Right ventricle myocardium superior (tissue), 1 donor: Measurements from ENCODE around the gene TMEM94. TPM values are rescaled to one million over a fixed set of nuclear protein-coding genes. Genes with fewer than 3 reads are reported as not detected.

Source experiments
- ATAC-seq: fragments of 200-7000 bp; cut with Tn5 transposase; one replicate; pipeline ENCODE4 v1.9.1; 2020; ENCODE audit warnings: mild to moderate bottlenecking; ENCODE audit not compliant: poor library complexity
- DNase-seq: peaks from one replicate; pipeline ENCODE4 v3.0.0-alpha.2; 2020
- intact Hi-C: fragments of 100-400 bp; cut with DNase I; formaldehyde crosslinking; loops from one replicate; pipeline ENCODE4 v1.11.2; 2022
- microRNA-seq: library from miRNA; unstranded; fragments of <30 nt; microRNA quantifications from one replicate; pipeline ENCODE4 v1.2.0, GENCODE V29; 2020
- total RNA-seq: library from RNA; stranded (reverse); fragmentation: NEBNext Ultra II Directional; extraction: Animal tissue kit (Norgen Biotek cat#: 25700); gene quantifications from one replicate; pipeline ENCODE4 v1.2.1, GENCODE V29; 2021
- donor health status: DM: no; HTN: yes; CAD: no; lungs with severe emphysema.

Gene TMEM94
- total RNA-seq, 1 donor from 2014 or later = 38.0 TPM

DNA sequence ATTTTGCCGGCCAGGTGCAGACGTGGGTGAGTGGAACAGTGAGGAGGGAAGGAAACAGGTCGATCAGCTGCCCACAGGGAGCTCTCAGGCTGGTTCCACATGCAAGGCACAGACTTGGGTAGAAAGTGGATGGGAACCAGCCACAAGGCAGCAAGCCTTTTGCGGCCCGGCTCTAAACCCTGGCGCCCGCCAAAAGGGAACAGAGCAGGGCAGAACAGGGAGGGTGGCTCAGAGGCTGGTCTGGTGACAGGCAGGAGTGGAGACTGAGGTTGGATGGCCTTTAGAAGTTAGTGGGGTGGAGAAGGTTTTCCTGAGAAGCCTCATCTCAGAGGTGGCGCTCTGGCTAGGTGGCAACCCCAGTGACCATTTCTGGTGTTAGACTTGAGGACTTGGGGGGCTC is 79.4 kb downstream of the TMEM94 start:
- intact Hi-C loops = no loop called here
- no peak for ATAC-seq
- DNase-seq = no peak

DNA sequence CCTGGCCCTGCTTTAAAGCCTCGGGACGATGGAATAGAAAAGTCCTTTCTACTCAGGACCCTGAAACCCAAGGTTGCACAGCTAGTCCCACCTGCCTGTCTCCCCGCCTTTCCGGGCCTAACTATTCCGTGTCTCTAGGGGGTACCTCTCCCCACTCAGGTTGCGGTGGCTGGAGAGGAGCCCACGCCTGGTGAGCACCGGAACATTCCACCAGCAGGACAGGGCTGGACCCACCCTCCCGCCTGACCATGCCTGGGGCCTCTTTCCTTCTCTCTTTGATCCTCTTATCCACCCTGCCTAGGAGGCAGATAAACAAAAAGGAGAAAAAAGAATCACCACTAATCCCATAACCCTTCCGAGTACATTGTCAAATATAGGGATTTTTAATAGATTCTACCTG is 79.9 kb downstream of the TMEM94 start:
- no peak for ATAC-seq
- intact Hi-C loops = no loop called here

DNA sequence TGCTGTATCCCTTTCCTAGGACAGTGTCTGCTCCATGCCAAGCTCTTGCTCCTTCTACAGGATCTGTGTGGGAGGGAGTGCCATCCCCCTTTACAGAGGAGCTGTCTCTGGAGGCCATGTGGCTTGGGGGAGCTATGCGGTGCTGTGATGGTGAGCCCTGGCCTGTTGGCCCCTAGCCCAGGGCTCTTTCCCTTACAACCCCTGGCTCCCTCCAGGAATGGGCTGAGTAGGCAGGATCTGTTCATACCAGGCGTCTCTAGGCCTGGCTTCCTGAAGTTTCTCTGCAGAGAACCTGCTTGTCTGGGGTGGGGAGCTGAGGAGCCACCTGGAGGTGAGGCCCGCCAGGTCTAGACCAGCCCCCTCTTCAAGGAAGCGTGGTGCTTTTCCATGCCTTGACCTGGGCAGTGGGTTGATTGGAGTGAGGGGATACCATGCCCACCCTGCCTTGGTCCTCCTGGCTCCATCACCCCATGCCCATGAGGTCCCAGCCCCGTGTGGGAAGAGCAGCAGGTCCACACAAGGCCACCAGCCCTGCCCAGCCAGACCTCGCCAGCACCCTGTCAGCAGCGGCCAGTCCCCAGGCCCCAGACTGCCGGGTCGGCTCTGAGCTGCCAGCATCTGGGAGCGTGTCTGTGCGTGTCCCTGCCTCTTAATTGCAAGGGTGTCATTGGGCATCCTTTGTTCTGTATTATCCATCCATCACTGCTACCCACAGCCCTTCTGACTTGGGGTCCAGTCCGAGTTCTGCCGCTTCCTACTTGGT is 83.7 kb downstream of the TMEM94 start:
- intact Hi-C loops = no loop called here
- no peak for ATAC-seq
- DNase-seq = no peak

More for the DNA sequence above, 79.9 kb downstream of the TMEM94 start:
- no peak for DNase-seq

DNA sequence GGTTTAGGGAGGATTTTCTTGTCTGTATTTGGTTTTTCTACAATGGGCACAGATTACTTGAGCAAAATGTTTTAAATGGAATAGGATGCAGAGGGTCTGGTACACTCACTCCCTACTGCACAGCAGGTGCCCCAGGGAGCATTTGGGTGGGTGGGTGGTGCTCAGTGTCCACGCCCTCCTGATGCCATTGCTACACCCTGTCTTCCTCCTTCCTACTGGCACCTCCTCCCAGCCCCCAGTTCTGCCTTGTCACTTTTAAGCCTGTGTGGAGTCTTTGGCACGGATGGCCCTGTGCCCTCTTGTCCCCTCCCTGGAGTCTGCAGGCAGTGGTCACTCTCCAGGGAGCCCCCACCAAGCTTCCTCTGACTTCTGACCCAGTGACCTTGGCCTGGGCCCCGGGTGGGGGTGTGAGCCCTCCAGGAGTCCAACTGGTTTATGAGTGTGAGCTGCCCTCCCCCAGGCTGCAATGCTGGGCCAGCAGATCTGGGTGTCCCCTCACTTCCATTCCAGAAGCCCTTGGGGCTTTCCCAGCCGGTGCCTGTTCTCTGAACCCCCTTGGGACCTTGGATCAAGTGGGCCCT is 84.6 kb downstream of the TMEM94 start:
- DNase-seq = no peak
- intact Hi-C loops = no loop called here
- ATAC-seq = no peak

DNA sequence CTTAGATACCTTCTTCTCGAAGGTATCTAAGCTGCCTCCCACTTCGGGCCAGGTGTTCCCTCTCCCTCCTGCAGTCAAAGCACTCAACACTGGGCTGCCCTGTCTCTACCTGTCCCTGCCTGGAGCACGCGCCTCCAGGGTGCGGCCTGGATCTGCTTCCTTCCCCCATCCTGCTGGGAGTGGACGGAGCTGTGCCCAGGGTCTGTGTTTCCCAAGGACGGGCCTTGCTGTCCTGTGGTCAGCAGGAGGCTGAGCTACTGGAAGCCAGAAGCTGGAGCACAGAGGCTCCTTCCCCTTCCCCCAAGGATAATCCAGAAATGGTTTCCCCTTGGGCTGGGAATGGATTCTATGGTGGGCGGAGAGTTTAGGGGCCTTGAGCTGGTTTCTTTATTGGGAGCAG is 85.8 kb downstream of the TMEM94 start:
- intact Hi-C loops = no loop called here
- ATAC-seq = no peak
- no peak for DNase-seq

DNA sequence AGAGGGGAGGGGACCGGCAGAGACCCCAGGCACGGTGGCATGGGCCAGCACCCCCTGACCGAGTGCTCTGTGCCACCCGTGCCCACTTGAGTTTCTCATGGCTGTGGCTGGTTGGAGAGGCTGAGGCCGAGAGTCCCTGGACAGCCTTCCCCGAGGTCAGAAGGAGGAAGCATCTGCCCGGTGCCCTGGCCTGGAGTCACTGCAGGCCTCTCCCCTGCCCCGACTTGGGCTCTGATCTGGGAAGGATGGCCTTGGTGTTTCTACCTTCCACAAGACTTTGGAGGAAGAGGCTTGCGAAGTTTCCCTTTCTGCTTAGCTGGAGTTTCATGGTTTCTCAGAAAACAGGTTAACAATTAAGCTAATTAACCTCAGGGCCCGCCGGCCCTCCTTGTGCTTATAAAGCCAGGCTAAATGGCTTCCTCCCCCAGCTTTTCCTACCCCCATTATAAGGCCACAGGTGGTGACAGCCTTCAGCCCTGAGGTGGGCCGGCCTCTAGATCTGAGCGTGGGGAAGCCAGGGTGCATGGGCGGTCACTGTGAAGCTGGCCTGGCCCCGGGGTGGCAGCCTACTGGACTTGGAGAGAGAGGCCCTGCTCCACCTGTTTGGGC is 86.4 kb downstream of the TMEM94 start:
- ATAC-seq (no peak), DNase-seq (no peak)
- intact Hi-C loops = no loop called here

DNA sequence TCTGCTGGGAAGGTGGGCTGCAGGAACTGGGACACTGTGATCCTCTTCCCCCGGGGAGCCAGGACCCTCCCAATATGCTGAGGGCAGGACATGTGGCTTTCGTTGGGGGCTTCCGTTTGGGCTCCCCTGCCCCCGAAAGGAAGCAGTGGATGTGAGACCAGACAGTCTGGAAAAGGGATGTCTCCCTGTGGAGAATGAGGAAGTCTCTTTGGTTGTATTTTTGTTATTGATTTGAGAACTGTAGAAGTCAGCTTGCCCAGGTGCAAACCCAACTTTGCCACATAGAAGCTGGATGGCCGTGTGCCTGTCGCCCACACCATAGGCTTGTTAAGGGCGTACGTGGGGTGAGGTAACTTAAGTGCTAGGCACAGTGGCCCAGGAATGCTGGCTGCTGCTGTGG is 87.8 kb downstream of the TMEM94 start:
- DNase-seq = no peak
- intact Hi-C loops = no loop called here
- no peak for ATAC-seq

DNA sequence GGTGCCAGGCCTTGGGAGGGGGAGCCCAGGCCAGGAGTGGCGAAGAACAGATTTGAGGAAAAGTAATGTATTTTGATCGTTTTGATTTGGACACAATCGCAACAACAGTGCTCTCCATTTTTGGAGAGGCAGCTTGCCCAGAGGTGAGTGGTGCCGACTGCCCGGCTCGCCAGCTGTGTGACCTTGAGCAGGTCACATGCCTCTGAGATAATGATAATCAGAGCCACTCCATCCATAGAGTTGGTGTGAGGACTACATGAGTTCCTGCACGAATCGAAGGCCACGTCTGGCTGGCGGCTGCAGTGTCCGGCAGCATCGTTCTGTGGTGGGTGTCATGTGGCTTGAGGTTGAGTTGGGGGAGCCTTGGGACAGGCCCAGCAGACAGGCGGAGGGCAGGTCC is 89.7 kb downstream of the TMEM94 start:
- ATAC-seq = no peak
- intact Hi-C loops = no loop called here
- no peak for DNase-seq

DNA sequence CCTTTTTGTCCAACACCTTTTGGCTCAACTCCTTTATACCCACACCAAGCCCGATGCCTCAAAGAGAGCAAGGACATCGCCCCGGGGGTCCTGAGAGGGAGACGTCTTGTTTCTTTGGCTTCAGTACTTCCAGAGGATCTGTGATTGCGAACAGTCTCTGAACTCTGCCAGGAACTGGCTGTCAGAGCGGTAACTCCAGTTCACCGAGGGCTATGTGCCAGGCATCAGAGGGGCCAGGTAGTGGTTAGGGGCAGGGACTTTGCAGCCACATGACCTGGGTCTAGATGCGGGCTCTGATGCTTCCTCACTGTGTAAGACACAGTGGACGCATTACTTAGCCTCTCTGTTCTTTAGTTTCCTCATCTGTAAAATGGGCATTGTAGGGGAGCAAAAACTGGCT is 90.7 kb downstream of the TMEM94 start:
- DNase-seq (no peak), ATAC-seq (no peak)
- intact Hi-C loops = no loop called here

DNA sequence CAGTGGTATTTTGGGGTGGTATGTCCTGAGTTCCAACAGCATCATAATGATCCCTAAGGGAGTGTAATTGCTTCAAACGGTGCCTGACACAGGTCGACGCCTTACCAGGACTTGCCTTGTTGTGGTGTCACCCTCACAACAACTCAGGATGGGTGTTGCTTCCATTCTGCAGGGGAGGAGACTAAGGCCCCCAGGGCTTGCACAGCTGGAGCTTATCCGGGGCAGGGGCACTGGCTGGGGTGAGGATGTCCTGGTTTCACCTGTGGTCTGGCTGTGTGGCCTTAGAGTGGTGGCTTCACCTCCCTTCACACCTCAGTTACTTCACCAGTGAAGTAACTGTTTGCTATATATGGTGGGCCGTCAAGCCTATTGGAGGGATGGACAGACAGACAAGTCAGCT is 92.4 kb downstream of the TMEM94 start:
- DNase-seq = no peak

More for the DNA sequence above, 92.4 kb downstream of the TMEM94 start:
- intact Hi-C loops = no loop called here
- no peak for ATAC-seq

Small RNAs within 50 kb of the gene (microRNA-seq; reads per million reads assigned to microRNA genes)
- gene MIR6785 = not detected

Other genes with a start within 250 kb of the TMEM94 start
- 22.3 TPM for gene GGA3, start 195.0 kb upstream of the TMEM94 start, total RNA-seq
- 125 TPM for gene MRPS7, start 194.8 kb upstream of the TMEM94 start, total RNA-seq
- gene MIF4GD, start 185.4 kb upstream of the TMEM94 start, total RNA-seq = 13.7 TPM
- 12.5 TPM for gene SLC25A19, start 167.2 kb upstream of the TMEM94 start, total RNA-seq
- 53.1 TPM for gene GRB2, start 51.0 kb upstream of the TMEM94 start, total RNA-seq
- gene CASKIN2, start 58.9 kb downstream of the TMEM94 start, total RNA-seq = 33.3 TPM
- 5.6 TPM for gene TSEN54, start 59.9 kb downstream of the TMEM94 start, total RNA-seq
- 3.6 TPM for gene LLGL2, start 69.1 kb downstream of the TMEM94 start, total RNA-seq
- 37.1 TPM for gene MYO15B, start 131.2 kb downstream of the TMEM94 start, total RNA-seq
- gene SMIM5, start 176.8 kb downstream of the TMEM94 start, total RNA-seq = 12.5 TPM
- 14.1 TPM for gene RECQL5, start 210.5 kb downstream of the TMEM94 start, total RNA-seq
- gene SAP30BP, start 210.7 kb downstream of the TMEM94 start, total RNA-seq = 40.0 TPM